Tibial artery (tissue), 4 donors: Measurements from ENCODE around the gene AFF3.

Experiments
- DNase-seq, 2 donors: peaks; one replicate each; pipeline ENCODE4 v3.0.0-alpha.2; 2019
- H3K27ac ChIP-seq, 2 donors: fragments of 200-600 bp; sonication (generic) in 1 of 2; 1 replicate in 1 of 2; 2 replicates in 1 of 2; pipeline ENCODE4 v1.5.1; 2018 to 2019; ENCODE audit warnings: mild to moderate bottlenecking in 1 of 2
- H3K27me3 ChIP-seq, 2 donors: fragments of 200-600 bp; sonication (generic) in 1 of 2; one replicate each; pipeline versions ENCODE4 v1.5.1 to v1.6.0; 2016 to 2019
- H3K36me3 ChIP-seq, 3 donors: fragments of 200-600 bp; sonication (generic) in 2 of 3; one replicate each; pipeline ENCODE4 v1.5.1; 2016 to 2019; ENCODE audit warnings: mild to moderate bottlenecking in 2 of 3
- H3K4me1 ChIP-seq, 4 donors: fragments of 200-600 bp; sonication (generic) in 2 of 4; 1 replicate in 3 of 4; 2 replicates in 1 of 4; pipeline ENCODE4 v1.5.1; 2016 to 2019
- H3K4me3 ChIP-seq, 2 donors: fragments of 200-600 bp; sonication (generic) in 1 of 2; 1 replicate in 1 of 2; 2 replicates in 1 of 2; pipeline ENCODE4 v1.5.1; 2018 to 2019; ENCODE audit warnings: mild to moderate bottlenecking in 2 of 2
- H3K9me3 ChIP-seq, 3 donors: fragments of 200-600 bp; sonication (generic) in 1 of 3; one replicate each; pipeline ENCODE4 v1.5.1; 2016 to 2019
- intact Hi-C: fragments of 100-400 bp; cut with DNase I; formaldehyde crosslinking; loops from one replicate; pipeline ENCODE4 v1.15.0; 2023; ENCODE audit warnings: low total_unique reads
- TF ChIP-seq, protein P1 (sequence below), 2 experiments: fragments of 200-600 bp in 1 of 2; fragments of 450-650 bp in 1 of 2; IDR thresholded peaks; one replicate each; pipeline ENCODE4 v1.5.1; 2017 to 2019; ENCODE audit warnings: antibody characterized with exemption in 2 of 2, mild to moderate bottlenecking in 1 of 2, moderate library complexity in 1 of 2

AFF3 gene

DNA sequence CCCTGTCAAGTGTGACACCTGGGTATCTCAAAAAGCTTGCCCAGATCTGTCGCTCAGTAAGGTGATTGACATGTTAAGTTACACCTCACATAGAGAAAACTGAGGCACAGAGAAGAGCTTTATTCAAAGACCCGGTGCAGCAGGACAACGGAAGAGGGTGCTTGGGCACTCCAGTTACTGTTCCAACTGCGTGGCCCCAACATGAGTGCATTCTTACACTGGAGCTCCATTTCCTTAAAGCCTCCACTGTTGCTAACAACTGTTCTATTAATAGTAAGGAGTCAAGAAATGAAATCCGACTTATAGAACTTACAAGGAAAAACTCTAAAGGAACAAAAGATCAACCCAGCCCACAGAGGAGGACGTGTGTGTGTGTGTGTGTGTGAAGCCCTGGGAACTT is 597.8 kb downstream of the AFF3 start:
- H3K36me3 ChIP-seq = peaks cover 0 to 3% (median 0%) of the 10 kb centered on the region in 3 donors
- peaks cover 0 to 5% (median 0%) of the 10 kb centered on the region in 4 donors for H3K4me1 ChIP-seq
- TF ChIP-seq, protein P1, sequence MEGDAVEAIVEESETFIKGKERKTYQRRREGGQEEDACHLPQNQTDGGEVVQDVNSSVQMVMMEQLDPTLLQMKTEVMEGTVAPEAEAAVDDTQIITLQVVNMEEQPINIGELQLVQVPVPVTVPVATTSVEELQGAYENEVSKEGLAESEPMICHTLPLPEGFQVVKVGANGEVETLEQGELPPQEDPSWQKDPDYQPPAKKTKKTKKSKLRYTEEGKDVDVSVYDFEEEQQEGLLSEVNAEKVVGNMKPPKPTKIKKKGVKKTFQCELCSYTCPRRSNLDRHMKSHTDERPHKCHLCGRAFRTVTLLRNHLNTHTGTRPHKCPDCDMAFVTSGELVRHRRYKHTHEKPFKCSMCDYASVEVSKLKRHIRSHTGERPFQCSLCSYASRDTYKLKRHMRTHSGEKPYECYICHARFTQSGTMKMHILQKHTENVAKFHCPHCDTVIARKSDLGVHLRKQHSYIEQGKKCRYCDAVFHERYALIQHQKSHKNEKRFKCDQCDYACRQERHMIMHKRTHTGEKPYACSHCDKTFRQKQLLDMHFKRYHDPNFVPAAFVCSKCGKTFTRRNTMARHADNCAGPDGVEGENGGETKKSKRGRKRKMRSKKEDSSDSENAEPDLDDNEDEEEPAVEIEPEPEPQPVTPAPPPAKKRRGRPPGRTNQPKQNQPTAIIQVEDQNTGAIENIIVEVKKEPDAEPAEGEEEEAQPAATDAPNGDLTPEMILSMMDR (IDR thresholded peaks at IDR 0.05) = no peak
- H3K4me3 ChIP-seq = no peak overlapping the region
- intact Hi-C loops = no loop called here
- H3K27ac ChIP-seq = no peak overlapping the region
- no peaks in the 10 kb centered on the region for H3K9me3 ChIP-seq
- no peaks in the 10 kb centered on the region for H3K27me3 ChIP-seq
- DNase-seq = no peak

DNA sequence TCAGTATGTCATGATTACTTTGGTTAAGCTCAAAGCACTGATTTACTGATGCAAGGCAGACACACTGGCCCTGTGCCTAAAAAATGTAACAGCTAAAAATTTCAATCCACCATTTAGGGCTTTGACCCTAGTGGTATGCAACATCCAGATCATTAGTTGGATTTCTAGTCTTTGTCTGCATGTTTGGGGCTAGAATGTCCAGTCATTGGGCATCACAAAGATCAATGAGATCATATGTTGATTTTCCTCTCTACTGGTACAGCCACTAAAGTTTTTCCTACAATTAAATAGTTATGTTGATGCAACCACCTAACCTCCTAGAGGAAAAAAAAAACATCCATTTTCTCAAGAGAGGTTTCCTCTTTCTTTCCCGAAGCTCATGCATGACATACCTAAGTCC is 599.1 kb downstream of the AFF3 start:
- Histone ChIP-seq H3K4me1 (peaks cover 0 to 5% (median 0%) of the 10 kb centered on the region in 4 donors), H3K27ac (no peak overlapping the region), H3K4me3 (no peak overlapping the region), H3K27me3 (no peaks in the 10 kb centered on the region), H3K36me3 (no peaks in the 10 kb centered on the region), H3K9me3 (no peaks in the 10 kb centered on the region)
- intact Hi-C loops = no loop called here
- DNase-seq = no peak
- TF ChIP-seq, protein P1 (IDR thresholded peaks at IDR 0.05) = no peak

DNA sequence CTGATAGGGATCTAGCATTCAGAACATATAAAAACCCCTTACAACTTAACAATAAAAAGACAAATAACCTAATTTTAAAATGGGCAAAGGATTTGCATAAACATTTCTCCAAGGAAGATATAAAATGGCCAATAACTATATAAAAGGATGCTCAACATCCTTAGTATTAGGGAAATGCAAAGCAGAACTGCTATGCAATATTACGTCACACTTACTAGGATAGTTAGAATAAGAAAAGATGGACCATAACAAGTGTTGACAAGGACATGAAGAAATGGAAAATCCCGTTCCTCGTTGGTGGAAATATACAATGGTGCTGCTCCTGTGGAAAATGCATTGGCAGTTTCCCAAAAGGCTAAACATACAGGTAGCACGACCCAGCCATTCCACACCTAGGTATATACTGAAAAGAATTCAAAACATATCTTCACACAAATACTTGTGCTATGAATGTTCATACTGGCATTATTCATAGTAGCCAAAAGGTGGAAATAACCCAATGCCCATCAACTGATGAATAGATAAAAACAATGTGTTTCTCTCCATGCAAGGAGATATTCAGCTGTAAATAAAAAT is 604.4 kb downstream of the AFF3 start:
- TF ChIP-seq, protein P1 (IDR thresholded peaks at IDR 0.05) = no peak
- no peak for DNase-seq
- intact Hi-C loops = no loop called here
- no peaks in the 10 kb centered on the region for H3K27me3 ChIP-seq
- no peaks in the 10 kb centered on the region for H3K9me3 ChIP-seq
- H3K27ac ChIP-seq = no peak overlapping the region
- no peaks in the 10 kb centered on the region for H3K36me3 ChIP-seq
- H3K4me3 ChIP-seq = no peak overlapping the region
- H3K4me1 ChIP-seq = no peaks in the 10 kb centered on the region

DNA sequence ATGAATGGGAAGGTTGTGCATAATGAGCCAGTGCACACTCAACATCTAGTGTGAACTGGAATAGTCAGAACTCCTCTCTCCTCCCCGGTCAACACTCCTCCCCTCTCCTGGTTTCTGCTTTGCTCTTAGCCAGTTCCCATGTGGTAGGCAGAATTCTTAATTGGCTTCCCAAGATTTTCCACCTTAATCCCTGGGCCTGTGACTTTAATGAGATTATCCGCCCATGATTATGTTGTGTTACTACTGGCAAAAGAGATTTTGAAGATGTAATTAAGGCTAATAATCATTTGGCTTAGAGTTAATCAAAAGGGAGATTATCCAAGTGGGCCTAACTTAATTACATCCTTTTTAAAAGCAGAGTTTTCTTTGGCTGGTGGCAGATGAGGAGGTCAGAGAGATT is 618.3 kb downstream of the AFF3 start:
- no peak overlapping the region for H3K4me3 ChIP-seq
- H3K27ac ChIP-seq = no peak overlapping the region
- TF ChIP-seq, protein P1 (IDR thresholded peaks at IDR 0.05) = no peak
- intact Hi-C loops = no loop called here
- no peak for DNase-seq
- H3K9me3 ChIP-seq = no peaks in the 10 kb centered on the region
- no peaks in the 10 kb centered on the region for H3K4me1 ChIP-seq
- peaks cover 0 to 3% of the 10 kb centered on the region in 2 donors for H3K27me3 ChIP-seq
- no peaks in the 10 kb centered on the region for H3K36me3 ChIP-seq

DNA sequence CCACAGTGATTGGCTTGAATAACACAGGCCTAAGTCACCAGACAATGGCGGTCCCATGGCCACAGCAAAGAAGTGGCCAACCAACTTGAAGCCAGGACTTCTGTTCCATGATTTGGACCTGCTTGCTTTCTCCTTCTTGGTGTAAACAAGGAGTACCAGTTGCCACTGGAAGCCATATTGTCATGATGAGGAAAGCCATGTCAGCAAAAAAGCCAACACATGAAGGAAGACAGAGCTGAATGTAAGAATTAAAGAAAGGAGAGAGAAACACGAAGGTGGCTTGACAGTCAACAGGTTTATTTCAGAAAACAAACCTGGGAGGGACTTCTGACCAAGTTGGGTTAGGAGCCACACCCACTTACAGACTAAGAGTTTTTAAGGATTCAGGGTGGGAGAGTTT is 620.2 kb downstream of the AFF3 start:
- intact Hi-C loops = no loop called here
- Histone ChIP-seq H3K27me3 (peaks cover 0 to 3% of the 10 kb centered on the region in 2 donors), H3K4me1 (no peaks in the 10 kb centered on the region), H3K27ac (no peak overlapping the region), H3K36me3 (no peaks in the 10 kb centered on the region), H3K4me3 (no peak overlapping the region), H3K9me3 (no peaks in the 10 kb centered on the region)
- DNase-seq = no peak
- TF ChIP-seq, protein P1 (IDR thresholded peaks at IDR 0.05) = no peak

DNA sequence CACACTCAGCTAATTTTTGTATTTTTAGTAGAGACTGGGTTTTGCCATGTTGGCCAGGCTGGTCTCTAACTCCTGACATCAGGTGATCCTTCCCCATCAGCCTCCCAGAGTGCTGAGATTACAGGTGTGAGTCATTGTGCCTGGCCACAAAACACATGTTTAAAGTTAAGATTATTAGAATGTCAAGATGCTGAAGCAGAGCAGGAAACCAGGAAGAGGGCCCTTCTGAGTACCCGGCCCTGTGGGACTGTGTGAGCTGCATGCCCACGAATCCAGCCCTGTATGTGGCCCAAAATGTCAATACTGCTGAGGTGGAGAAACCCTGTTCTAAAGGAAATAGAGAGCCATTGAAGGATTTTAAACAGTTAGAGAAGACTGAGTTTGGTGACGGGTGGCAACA is 621.6 kb downstream of the AFF3 start:
- H3K27ac ChIP-seq = no peak overlapping the region
- H3K36me3 ChIP-seq = no peaks in the 10 kb centered on the region
- no peak for DNase-seq
- no peaks in the 10 kb centered on the region for H3K4me1 ChIP-seq
- TF ChIP-seq, protein P1 (IDR thresholded peaks at IDR 0.05) = no peak
- no peak overlapping the region for H3K4me3 ChIP-seq
- no peaks in the 10 kb centered on the region for H3K9me3 ChIP-seq
- intact Hi-C loops = no loop called here
- H3K27me3 ChIP-seq = peaks cover 0 to 3% of the 10 kb centered on the region in 2 donors
